H1 (cell line): ENCODE results near the gene NREP. TPM values are rescaled to one million over a fixed set of nuclear protein-coding genes. Genes with fewer than 3 reads are reported as not detected.

ENCODE experiments used
- CTCF ChIA-PET: fragments of 300-600 bp; sonication (Branson Sonifier 250); formaldehyde crosslinking; loops from one replicate; lab custom pipeline; 2021; ENCODE audit not compliant: partially characterized antibody; lab: Charles Lee
- POLR2A ChIA-PET: fragments of 300-600 bp; sonication (Branson Sonifier 250); formaldehyde crosslinking; loops from one replicate; lab custom pipeline; 2021; ENCODE audit warnings: inconsistent platforms; ENCODE audit not compliant: partially characterized antibody; lab: Charles Lee
- DNase-seq, 2 experiments: peaks; one replicate each; pipeline versions ENCODE4 v3.0.0 to v3.0.0-alpha.2; 2010 to 2022; ENCODE audit warnings: low spot score in 2 of 2, low read depth in 1 of 2, mixed read lengths in 1 of 2
- FAIRE-seq: peaks from 2 replicates; lab custom pipeline; 2011; peaks lifted over from hg19 to GRCh38; lab: Jason Lieb, UNC
- H2AFZ ChIP-seq: 2 replicates; pipeline ENCODE4 v1.8.1; 2012; ENCODE audit warnings: low read length, inconsistent platforms
- H2AK5ac ChIP-seq: 2 replicates; pipeline ENCODE4 v1.6.1; 2013; ENCODE audit warnings: low read depth, low read length
- H2BK120ac ChIP-seq: replicated peaks from 2 replicates; pipeline ENCODE3; 2013; ENCODE audit warnings: low read depth, low read length, inconsistent platforms
- H2BK12ac ChIP-seq: 2 replicates; pipeline ENCODE4 v1.6.1; 2013; ENCODE audit warnings: low read depth, low read length
- H2BK15ac ChIP-seq: 2 replicates; pipeline ENCODE4 v1.6.1; 2013; ENCODE audit warnings: low read length
- H2BK20ac ChIP-seq: 2 replicates; pipeline ENCODE4 v1.6.1; 2013; ENCODE audit warnings: low read length
- H2BK5ac ChIP-seq: 2 replicates; pipeline ENCODE4 v1.6.1; 2013; ENCODE audit warnings: low read depth, low read length
- H3K14ac ChIP-seq: 2 replicates; pipeline ENCODE4 v1.6.1; 2013; ENCODE audit warnings: inconsistent platforms; ENCODE audit not compliant: insufficient read length
- H3K18ac ChIP-seq: 2 replicates; pipeline ENCODE4 v1.6.1; 2013; ENCODE audit warnings: low read length; ENCODE audit errors: extremely low read depth
- H3K23ac ChIP-seq: 2 replicates; pipeline ENCODE4 v1.6.1; 2013; ENCODE audit warnings: inconsistent platforms; ENCODE audit not compliant: insufficient read length
- H3K23me2 ChIP-seq: 2 replicates; pipeline ENCODE4 v1.6.1; 2013; ENCODE audit warnings: low read depth, low read length
- H3K27ac ChIP-seq: 2 replicates; pipeline ENCODE4 v1.6.1; 2011; ENCODE audit warnings: low read depth, low read length, inconsistent platforms
- H3K27me3 ChIP-seq, 4 experiments: replicated peaks in 1 of 4; 1 replicate in 1 of 4; 2 replicates in 3 of 4; pipeline versions ENCODE4 v1.6.1 to v1.8.1; 2011 to 2013; ENCODE audit warnings: low read length in 3 of 4, mild to moderate bottlenecking in 3 of 4, inconsistent platforms in 2 of 4, mixed read lengths in 2 of 4, moderate library complexity in 1 of 4; ENCODE audit not compliant: control insufficient read depth in 3 of 4, insufficient read depth in 3 of 4; ENCODE audit errors: extremely low read depth in 1 of 4
- H3K36me3 ChIP-seq, 4 experiments: 2 replicates each; pipeline versions ENCODE4 v1.6.1 to v1.8.1; 2011 to 2013; ENCODE audit warnings: mild to moderate bottlenecking in 4 of 4, low read length in 3 of 4, moderate library complexity in 2 of 4, control low read depth in 1 of 4, inconsistent platforms in 1 of 4; ENCODE audit not compliant: insufficient read depth in 4 of 4, control insufficient read depth in 2 of 4
- H3K4ac ChIP-seq: replicated peaks from 2 replicates; pipeline ENCODE3; 2013; ENCODE audit warnings: low read length, low read depth, mixed read lengths, inconsistent platforms; ENCODE audit not compliant: insufficient read length
- H3K4me1 ChIP-seq, 4 experiments: replicated peaks in 1 of 4; 1 replicate in 1 of 4; 2 replicates in 3 of 4; pipeline versions ENCODE4 v1.6.1 to v1.8.1; 2011 to 2013; ENCODE audit warnings: low read length in 3 of 4, inconsistent platforms in 2 of 4, mixed read lengths in 1 of 4; ENCODE audit not compliant: insufficient read depth in 4 of 4, control insufficient read depth in 3 of 4
- H3K4me2 ChIP-seq, 2 experiments: 2 replicates each; pipeline versions ENCODE4 v1.6.1 to v1.8.1; 2011 to 2013; ENCODE audit warnings: low read depth in 2 of 2, low read length in 2 of 2, control low read depth in 1 of 2, inconsistent platforms in 1 of 2, mild to moderate bottlenecking in 1 of 2; ENCODE audit not compliant: insufficient read depth in 1 of 2
- H3K4me3 ChIP-seq, 4 experiments: fragments of 200-600, 300-600 bp in 1 of 4; sonication (generic), shearing (Covaris generic), sonication (Bioruptor Twin) in 1 of 4; 2 replicates each; pipeline versions ENCODE4 v1.5.1 to v1.8.1; 2011 to 2016; ENCODE audit warnings: low read length in 4 of 4, low read depth in 3 of 4, control low read depth in 2 of 4, inconsistent platforms in 2 of 4, mild to moderate bottlenecking in 2 of 4, mixed read lengths in 1 of 4, moderate library complexity in 1 of 4; ENCODE audit not compliant: insufficient read depth in 2 of 4; ENCODE audit errors: extremely low read depth in 1 of 4
- H3K56ac ChIP-seq: replicated peaks from 2 replicates; pipeline ENCODE3; 2013; ENCODE audit warnings: low read depth, mild to moderate bottlenecking, mixed read lengths, low read length, inconsistent platforms; ENCODE audit not compliant: insufficient read length
- H3K79me1 ChIP-seq: 2 replicates; pipeline ENCODE4 v1.6.1; 2013; ENCODE audit warnings: low read depth, low read length, control low read depth
- H3K79me2 ChIP-seq, 2 experiments: 2 replicates each; pipeline versions ENCODE4 v1.6.1 to v1.8.1; 2012 to 2013; ENCODE audit warnings: low read length in 2 of 2, mild to moderate bottlenecking in 2 of 2, inconsistent platforms in 1 of 2; ENCODE audit not compliant: insufficient read depth in 2 of 2, control insufficient read depth in 1 of 2
- H3K9ac ChIP-seq, 4 experiments: replicated peaks in 1 of 4; 1 replicate in 1 of 4; 2 replicates in 3 of 4; pipeline versions ENCODE4 v1.6.1 to v1.8.1; 2011 to 2013; ENCODE audit warnings: low read depth in 3 of 4, low read length in 3 of 4, control low read depth in 2 of 4, mild to moderate bottlenecking in 2 of 4, moderate library complexity in 2 of 4, inconsistent platforms in 1 of 4; ENCODE audit errors: extremely low read depth in 1 of 4
- H3K9me3 ChIP-seq, 2 experiments: 2 replicates each; pipeline versions ENCODE4 v1.6.1 to v1.8.1; 2012 to 2013; ENCODE audit warnings: mild to moderate bottlenecking in 2 of 2, moderate library complexity in 2 of 2, control low read depth in 1 of 2, inconsistent platforms in 1 of 2, low read depth in 1 of 2, low read length in 1 of 2, mixed read lengths in 1 of 2; ENCODE audit not compliant: insufficient read depth in 2 of 2
- H4K20me1 ChIP-seq, 2 experiments: replicated peaks in 1 of 2; 2 replicates each; pipeline versions ENCODE3 to v1.8.1; 2011 to 2013; ENCODE audit warnings: inconsistent platforms in 2 of 2, low read length in 2 of 2, mild to moderate bottlenecking in 1 of 2; ENCODE audit not compliant: insufficient read depth in 2 of 2, control insufficient read depth in 1 of 2
- H4K5ac ChIP-seq: 2 replicates; pipeline ENCODE4 v1.6.1; 2013; ENCODE audit warnings: low read length, low read depth, mixed read lengths, inconsistent platforms; ENCODE audit not compliant: insufficient read length
- H4K8ac ChIP-seq: 2 replicates; pipeline ENCODE4 v1.8.0; 2013; ENCODE audit warnings: mild to moderate bottlenecking, moderate library complexity, low read length, inconsistent platforms; ENCODE audit not compliant: insufficient read depth; ENCODE audit errors: extremely low read depth
- H4K91ac ChIP-seq: replicated peaks from 2 replicates; pipeline ENCODE3; 2013; ENCODE audit warnings: low read length, mixed read lengths, inconsistent platforms; ENCODE audit not compliant: insufficient read length
- KDM5A ChIP-seq: fragments of 200-600 bp; IDR thresholded peaks from 2 replicates; pipeline ENCODE4 v1.7.1; 2012; ENCODE audit warnings: mild to moderate bottlenecking, low read length, inconsistent platforms, mixed read lengths
- POLR2AphosphoS5 ChIP-seq: IDR thresholded peaks from 2 replicates; pipeline ENCODE4 v1.6.1; 2011; ENCODE audit warnings: low read depth, low read length
- TBP ChIP-seq: IDR thresholded peaks from 2 replicates; pipeline ENCODE4 v1.6.1; 2011; ENCODE audit warnings: low read depth, low read length, improper control_type of control experiment
- WGBS, 2 experiments: shearing (Covaris generic) in 1 of 2; methylation state at CpG; one replicate each; pipeline versions ENCODE4 v1.1.6 to v1.1.7; 2013 to 2015; ENCODE audit warnings: low lambda C conversion rate in 2 of 2, mixed read lengths in 2 of 2, inconsistent platforms in 1 of 2, low coverage in 1 of 2, missing lambda C conversion rate in 1 of 2; ENCODE audit not compliant: insufficient replicate concordance in 2 of 2, insufficient coverage in 1 of 2, insufficient read length in 1 of 2; ENCODE audit errors: extremely low coverage in 1 of 2, missing lambda C conversion rate in 1 of 2; 5-methylcytosine and 5-hydroxymethylcytosine counted together
- polyA plus RNA-seq, 7 experiments: library from polyadenylated mRNA; depleted of rRNA in 3 of 7; stranded (reverse) in 5 of 7; unstranded in 2 of 7; fragments of >200 nt in 5 of 7; fragments of 200-250 nt in 2 of 7; gene quantifications; 1 replicate in 5 of 7; 2 replicates in 1 of 7; 4 replicates in 1 of 7; pipeline versions ENCODE4 v1.2.1 to v1.2.3, GENCODE V29; 2011 to 2013; ENCODE audit warnings: missing spikeins in 2 of 7, mixed read lengths in 2 of 7
- total RNA-seq: library from RNA; stranded (reverse); fragmentation: NEBNext Ultra II Directional; extraction: Animal tissue kit (Norgen Biotek cat#: 25700); gene quantifications from 2 replicates; pipeline ENCODE4 v1.2.1, GENCODE V29; 2021
- TF ChIP-seq, protein P1 (sequence below): IDR thresholded peaks from 2 replicates; pipeline ENCODE4 v1.6.1; 2011; ENCODE audit warnings: low read depth, mild to moderate bottlenecking, low read length; ENCODE audit not compliant: insufficient read depth

NREP gene
- total and polyA plus RNA-seq, 2 of the 8 experiments (the other 6 are each of a cell fraction or from before 2014, with no cell fraction given): 254 to 301 TPM

DNA sequence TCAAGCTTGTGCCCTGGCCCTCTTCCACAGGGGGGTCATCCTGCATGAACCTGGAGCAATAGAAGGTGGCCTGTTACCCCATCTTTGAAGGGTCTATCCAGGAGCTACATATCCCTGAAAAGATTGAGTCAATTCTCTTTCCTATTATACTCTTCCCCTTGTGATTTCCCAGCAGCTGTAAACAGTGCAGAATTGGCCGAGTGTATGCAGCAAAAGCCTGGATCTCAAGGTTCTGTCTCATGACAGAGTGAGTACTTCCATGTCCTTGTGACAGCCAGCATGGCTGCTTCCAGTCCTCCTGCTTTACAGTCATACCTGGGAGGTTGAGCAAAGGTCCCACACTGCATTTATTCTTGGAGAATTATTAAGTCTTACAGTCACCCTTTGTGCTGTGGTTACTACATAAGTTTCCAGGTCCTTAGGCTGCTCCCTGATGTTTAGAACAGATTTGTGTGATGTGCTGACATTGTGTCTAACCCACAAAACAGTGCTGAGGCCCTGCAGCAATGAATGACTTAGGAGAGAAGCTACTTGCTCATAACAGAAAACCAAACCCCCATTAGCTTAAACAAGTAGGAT, 67.5 kb downstream of the NREP start:
- Histone ChIP-seq H3K36me3 (no peaks in the 10 kb centered on the region), H3K9me3 (no peaks in the 10 kb centered on the region), H2BK12ac (no peak overlapping the region), H3K79me1 (no peaks in the 10 kb centered on the region), H3K14ac (no peak overlapping the region), H2AFZ (no peak overlapping the region), H3K4me2 (no peak overlapping the region), H3K27ac (no peak overlapping the region), H3K18ac (no peak overlapping the region), H2BK5ac (no peak overlapping the region), H3K23ac (no peak overlapping the region), H3K27me3 (no peaks in the 10 kb centered on the region), H3K79me2 (no peaks in the 10 kb centered on the region), H4K8ac (no peak overlapping the region), H4K20me1 (no peaks in the 10 kb centered on the region), H4K5ac (no peak overlapping the region), H2BK15ac (no peak overlapping the region), H2BK20ac (no peak overlapping the region), H3K23me2 (no peaks in the 10 kb centered on the region), H3K4me1 (no peaks in the 10 kb centered on the region; a peak in 1 of 7 replicates), H2AK5ac (no peak overlapping the region), H3K9ac (no peak overlapping the region)
- POLR2A ChIA-PET: no interaction called here
- no peak for FAIRE-seq
- CTCF ChIA-PET: interaction anchor here (1.0 to 1.5 kb wide), 2 partner anchors 18 to 139 kb away, joined by 3 to 4 read pairs; no protein-coding TSS in a partner anchor
- WGBS, 2 experiments: 87% methylated on average over 1 of the region's 1 CpG; no CpG with 5 or more reads in 1 of the 2 experiments
- TF ChIP-seq TBP: no peak
- TF ChIP-seq KDM5A: no peak
- TF ChIP-seq POLR2AphosphoS5: no peak
- TF ChIP-seq, protein P1, sequence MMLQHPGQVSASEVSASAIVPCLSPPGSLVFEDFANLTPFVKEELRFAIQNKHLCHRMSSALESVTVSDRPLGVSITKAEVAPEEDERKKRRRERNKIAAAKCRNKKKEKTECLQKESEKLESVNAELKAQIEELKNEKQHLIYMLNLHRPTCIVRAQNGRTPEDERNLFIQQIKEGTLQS: no peak
- TF ChIP-seq, all 59 proteins: peak for 0
- Histone ChIP-seq H3K4me3 (no peak overlapping the region), H4K91ac (no peak overlapping the region), H3K56ac (no peak overlapping the region), H2BK120ac (no peak overlapping the region), H3K4ac (no peak overlapping the region)
- no peak for DNase-seq
